Ovary (tissue), 3 donors: Measurements from ENCODE around the gene PLEKHA3.

Experiments used
- POLR2A ChIP-seq: fragments of 450-650 bp; IDR thresholded peaks from one replicate; pipeline ENCODE4 v1.6.1; 2017; ENCODE audit warnings: antibody characterized with exemption, mild to moderate bottlenecking, moderate library complexity
- TF ChIP-seq, protein P1 (sequence below), 3 donors: fragments of 450-650 bp in 2 of 3; fragments of 200-600 bp in 1 of 3; IDR thresholded peaks; one replicate each; pipeline versions ENCODE4 v1.5.1 to v1.8.0; 2016 to 2022; ENCODE audit warnings: antibody characterized with exemption in 3 of 3, mild to moderate bottlenecking in 1 of 3
- donor health status: DM: no; HTN: no; CAD: no.

- TF ChIP-seq, protein P1, sequence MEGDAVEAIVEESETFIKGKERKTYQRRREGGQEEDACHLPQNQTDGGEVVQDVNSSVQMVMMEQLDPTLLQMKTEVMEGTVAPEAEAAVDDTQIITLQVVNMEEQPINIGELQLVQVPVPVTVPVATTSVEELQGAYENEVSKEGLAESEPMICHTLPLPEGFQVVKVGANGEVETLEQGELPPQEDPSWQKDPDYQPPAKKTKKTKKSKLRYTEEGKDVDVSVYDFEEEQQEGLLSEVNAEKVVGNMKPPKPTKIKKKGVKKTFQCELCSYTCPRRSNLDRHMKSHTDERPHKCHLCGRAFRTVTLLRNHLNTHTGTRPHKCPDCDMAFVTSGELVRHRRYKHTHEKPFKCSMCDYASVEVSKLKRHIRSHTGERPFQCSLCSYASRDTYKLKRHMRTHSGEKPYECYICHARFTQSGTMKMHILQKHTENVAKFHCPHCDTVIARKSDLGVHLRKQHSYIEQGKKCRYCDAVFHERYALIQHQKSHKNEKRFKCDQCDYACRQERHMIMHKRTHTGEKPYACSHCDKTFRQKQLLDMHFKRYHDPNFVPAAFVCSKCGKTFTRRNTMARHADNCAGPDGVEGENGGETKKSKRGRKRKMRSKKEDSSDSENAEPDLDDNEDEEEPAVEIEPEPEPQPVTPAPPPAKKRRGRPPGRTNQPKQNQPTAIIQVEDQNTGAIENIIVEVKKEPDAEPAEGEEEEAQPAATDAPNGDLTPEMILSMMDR (IDR thresholded peaks at IDR 0.05), result no peak
- TF ChIP-seq POLR2A, result no peak
Measured at GRCh38 chr2:178513876-178514275, 33.6 kb downstream of the PLEKHA3 start.
